CD8-positive, alpha-beta memory T cell (primary cell): ENCODE data around the gene STAP1. TPM values are rescaled to one million over a fixed set of nuclear protein-coding genes. Genes with fewer than 3 reads are reported as not detected.
"Not testable (repeated sequence)": the region's sequence is repeated elsewhere in the genome, so short reads cannot be mapped to it uniquely, and the experiment has no call there.

Experiments used
- CTCF ChIA-PET: fragments of 350-600 bp; sonication (Branson Sonifier 250); formaldehyde crosslinking; loops from one replicate; lab custom pipeline; 2021; ENCODE audit warnings: antibody characterized with exemption; lab: Charles Lee
- POLR2A ChIA-PET: fragments of 350-600 bp; sonication (Branson Sonifier 250); formaldehyde crosslinking; loops from one replicate; lab custom pipeline; 2021; ENCODE audit warnings: antibody characterized with exemption; lab: Charles Lee
- DNase-seq, 5 donors: peaks; one replicate each; pipeline versions ENCODE4 v3.0.0 to v3.0.0-alpha.2; 2020 to 2022; ENCODE audit warnings: mixed read lengths in 1 of 5
- H3K27ac ChIP-seq: one replicate; pipeline ENCODE4 v1.7.0; 2013; ENCODE audit warnings: low read depth, mild to moderate bottlenecking, low read length, moderate library complexity
- H3K27me3 ChIP-seq: 2 replicates; pipeline ENCODE4 v1.7.0; 2013; ENCODE audit warnings: low read length, mild to moderate bottlenecking; ENCODE audit not compliant: insufficient read depth, poor library complexity, severe bottlenecking
- H3K36me3 ChIP-seq: 2 replicates; pipeline ENCODE4 v1.7.0; 2013; ENCODE audit warnings: mild to moderate bottlenecking, low read length, moderate library complexity; ENCODE audit not compliant: insufficient read depth
- H3K4me1 ChIP-seq: 2 replicates; pipeline ENCODE4 v1.7.0; 2013; ENCODE audit warnings: mild to moderate bottlenecking, low read length, moderate library complexity; ENCODE audit not compliant: insufficient read depth
- H3K4me3 ChIP-seq: 2 replicates; pipeline ENCODE4 v1.7.0; 2013; ENCODE audit warnings: mild to moderate bottlenecking, low read length
- H3K9me3 ChIP-seq: 2 replicates; pipeline ENCODE4 v1.7.0; 2013; ENCODE audit warnings: mild to moderate bottlenecking, low read length
- H3K27ac Mint-ChIP-seq, 8 donors: one replicate each; pipeline ENCODE4 v1.8.0; 2020 to 2021; ENCODE audit warnings: mixed read lengths in 8 of 8, mild to moderate bottlenecking in 6 of 8, inconsistent platforms in 3 of 8, moderate library complexity in 3 of 8
- H3K27me3 Mint-ChIP-seq, 2 donors: one replicate each; pipeline ENCODE4 v1.8.0; 2020 to 2021; ENCODE audit warnings: mixed read lengths in 2 of 2, mild to moderate bottlenecking in 1 of 2, moderate library complexity in 1 of 2
- H3K36me3 Mint-ChIP-seq, 3 donors: one replicate each; pipeline ENCODE4 v1.8.0; 2020 to 2021; ENCODE audit warnings: mixed read lengths in 3 of 3, inconsistent platforms in 1 of 3, mild to moderate bottlenecking in 1 of 3
- H3K4me1 Mint-ChIP-seq, 3 donors: one replicate each; pipeline ENCODE4 v1.8.0; 2020 to 2021; ENCODE audit warnings: mixed read lengths in 3 of 3, inconsistent platforms in 1 of 3, mild to moderate bottlenecking in 1 of 3
- H3K4me3 Mint-ChIP-seq, 7 donors: one replicate each; pipeline ENCODE4 v1.8.0; 2020 to 2021; ENCODE audit warnings: mixed read lengths in 7 of 7, mild to moderate bottlenecking in 6 of 7, moderate library complexity in 4 of 7, inconsistent platforms in 2 of 7
- H3K9me3 Mint-ChIP-seq, 5 donors: one replicate each; pipeline ENCODE4 v1.8.0; 2020 to 2022; ENCODE audit warnings: mixed read lengths in 5 of 5, mild to moderate bottlenecking in 3 of 5, moderate library complexity in 2 of 5, inconsistent platforms in 1 of 5
- polyA plus RNA-seq: library from polyadenylated mRNA; unstranded; fragments of 300-500 nt; fragmentation: Illumina TruSeq; gene quantifications from one replicate; pipeline ENCODE4 v1.2.3, GENCODE V29; 2021
- total RNA-seq, 2 experiments: library from RNA; stranded (reverse); gene quantifications; one replicate each; pipeline ENCODE4 v1.2.3, GENCODE V29; 2021

Gene STAP1
- total and polyA plus RNA-seq, 3 experiments from 2014 or later, result 0.40 to 2.6 (median 1.1) TPM

- Histone ChIP-seq H3K36me3 (no peaks in the 10 kb centered on the region), H3K9me3 (no peaks in the 10 kb centered on the region), H3K27me3 (no peaks in the 10 kb centered on the region), H3K4me3 (peak overlapping the region; percentile 55), H3K4me1 (peaks cover 19% of the 10 kb centered on the region), H3K27ac (peak overlapping the region; percentile 63)
- H3K4me1 Mint-ChIP-seq, result peaks cover 29 to 55% (median 46%) of the 10 kb centered on the region in 3 donors
- H3K27ac Mint-ChIP-seq, result peak overlapping the region in 6 of 8 donors; percentile 99 to 100 (median 100)
- ChIA-PET POLR2A (interaction anchor here (2.4 kb wide), 1 partner anchor 155 kb away, joined by 15 read pairs; the partner anchor contains the start of gene UBA6), CTCF (no interaction called here)
- peaks cover 0 to 5% of the 10 kb centered on the region in 2 donors for H3K27me3 Mint-ChIP-seq
- peaks cover 0 to 40% (median 2%) of the 10 kb centered on the region in 3 donors for H3K36me3 Mint-ChIP-seq
- no peak for DNase-seq
- H3K4me3 Mint-ChIP-seq, result peak overlapping the region; percentile 91 to 98 (median 96)
- no peaks in the 10 kb centered on the region for H3K9me3 Mint-ChIP-seq
These were observed 12.5 kb upstream of the STAP1 start for GRCh38 chr4:67546004-67546356.

GRCh38 chr4:67546971-67547370 lies 11.6 kb upstream of the STAP1 start:
- Histone ChIP-seq H3K27ac (no peak overlapping the region), H3K36me3 (no peaks in the 10 kb centered on the region), H3K4me1 (peaks cover 19% of the 10 kb centered on the region), H3K4me3 (no peak overlapping the region), H3K27me3 (no peaks in the 10 kb centered on the region), H3K9me3 (no peaks in the 10 kb centered on the region)
- H3K9me3 Mint-ChIP-seq, result no peaks in the 10 kb centered on the region
- ChIA-PET POLR2A (no interaction called here), CTCF (no interaction called here)
- H3K4me1 Mint-ChIP-seq, result peaks cover 23 to 46% (median 38%) of the 10 kb centered on the region in 3 donors
- H3K4me3 Mint-ChIP-seq, result peak overlapping the region in 4 of 7 donors; percentile 19 to 72 (median 43)
- H3K27me3 Mint-ChIP-seq, result peaks cover 0 to 5% of the 10 kb centered on the region in 2 donors
- no peak for DNase-seq
- peak overlapping the region in 1 of 8 donors; percentile 57 for H3K27ac Mint-ChIP-seq
- peaks cover 0 to 32% (median 2%) of the 10 kb centered on the region in 3 donors for H3K36me3 Mint-ChIP-seq

- DNase-seq, result peak in 2 of 5 donors; percentile 24 to 29
- H3K36me3 Mint-ChIP-seq, result peaks cover 0 to 12% (median 0%) of the 10 kb centered on the region in 3 donors
- POLR2A ChIA-PET, result no interaction called here
These were observed 9.4 kb upstream of the STAP1 start for GRCh38 chr4:67549123-67549522.

GRCh38 chr4:67550451-67550850 lies 8.1 kb upstream of the STAP1 start:
- Mint-ChIP-seq H3K4me3 (no peak overlapping the region), H3K27ac (no peak overlapping the region), H3K9me3 (no peaks in the 10 kb centered on the region), H3K27me3 (peaks cover 2 to 5% of the 10 kb centered on the region in 2 donors), H3K36me3 (peaks cover 0 to 2% (median 0%) of the 10 kb centered on the region in 3 donors), H3K4me1 (peaks cover under 1 to 15% (median 6%) of the 10 kb centered on the region in 3 donors)
- Histone ChIP-seq H3K4me1 (no peaks in the 10 kb centered on the region), H3K36me3 (no peaks in the 10 kb centered on the region), H3K27me3 (no peaks in the 10 kb centered on the region), H3K4me3 (no peak overlapping the region), H3K9me3 (no peaks in the 10 kb centered on the region), H3K27ac (no peak overlapping the region)
- no peak for DNase-seq
- POLR2A ChIA-PET, result no interaction called here
- CTCF ChIA-PET, result interaction anchor here (0.7 to 1.4 kb wide), 2 partner anchors 196 to 826 kb away, joined by 3 to 5 read pairs; no protein-coding TSS in a partner anchor

More at GRCh38 chr4:67549123-67549522, 9.4 kb upstream of the STAP1 start:
- no peak overlapping the region for H3K27ac Mint-ChIP-seq
- H3K4me3 ChIP-seq, result no peak overlapping the region
- peaks cover 5 to 24% (median 16%) of the 10 kb centered on the region in 3 donors for H3K4me1 Mint-ChIP-seq
- no peaks in the 10 kb centered on the region for H3K9me3 ChIP-seq
- H3K27ac ChIP-seq, result no peak overlapping the region
- peaks cover 0 to 5% of the 10 kb centered on the region in 2 donors for H3K27me3 Mint-ChIP-seq
- no peaks in the 10 kb centered on the region for H3K9me3 Mint-ChIP-seq
- H3K27me3 ChIP-seq, result no peaks in the 10 kb centered on the region
- peaks cover under 1% of the 10 kb centered on the region for H3K4me1 ChIP-seq
- no peaks in the 10 kb centered on the region for H3K36me3 ChIP-seq
- peak overlapping the region in 1 of 7 donors; percentile 37 for H3K4me3 Mint-ChIP-seq
- CTCF ChIA-PET, result interaction anchor here (1.1 to 1.4 kb wide), 2 partner anchors 362 to 827 kb away, joined by 3 to 5 read pairs; no protein-coding TSS in a partner anchor

- no peaks in the 10 kb centered on the region for H3K9me3 ChIP-seq
- H3K4me3 ChIP-seq, result no peak overlapping the region
- Mint-ChIP-seq H3K36me3 (no peaks in the 10 kb centered on the region), H3K4me3 (no peak overlapping the region), H3K27ac (no peak overlapping the region), H3K9me3 (no peaks in the 10 kb centered on the region), H3K27me3 (peaks cover 2 to 5% of the 10 kb centered on the region in 2 donors), H3K4me1 (peaks cover 0 to 14% (median 4%) of the 10 kb centered on the region in 3 donors)
- H3K27me3 ChIP-seq, result no peaks in the 10 kb centered on the region
- DNase-seq, result no peak
- ChIA-PET CTCF (interaction anchor here (0.7 kb wide), 1 partner anchor 196 kb away, joined by 3 read pairs; no protein-coding TSS in a partner anchor), POLR2A (no interaction called here)
- no peak overlapping the region for H3K27ac ChIP-seq
- no peaks in the 10 kb centered on the region for H3K4me1 ChIP-seq
- H3K36me3 ChIP-seq, result no peaks in the 10 kb centered on the region
These were observed 7.7 kb upstream of the STAP1 start for GRCh38 chr4:67550857-67551256.

GRCh38 chr4:67552146-67552792 lies 6.3 kb upstream of the STAP1 start:
- H3K36me3 Mint-ChIP-seq, H3K4me3 ChIP-seq, H3K4me1 Mint-ChIP-seq, H3K9me3 ChIP-seq, H3K9me3 Mint-ChIP-seq, H3K4me3 Mint-ChIP-seq, H3K27ac Mint-ChIP-seq, H3K27ac ChIP-seq, H3K27me3 ChIP-seq, H3K36me3 ChIP-seq, DNase-seq, H3K4me1 ChIP-seq, H3K27me3 Mint-ChIP-seq: not testable (repeated sequence)
- ChIA-PET CTCF (interaction anchor here (1.4 kb wide), 1 partner anchor 8 kb away, joined by 3 read pairs; no protein-coding TSS in a partner anchor), POLR2A (interaction anchor here (0.6 kb wide), 1 partner anchor 10 kb away, joined by 3 read pairs; no protein-coding TSS in a partner anchor)

GRCh38 chr4:67554096-67554495 lies 4.4 kb upstream of the STAP1 start:
- Mint-ChIP-seq H3K27ac (no peak overlapping the region), H3K36me3 (no peaks in the 10 kb centered on the region), H3K9me3 (no peaks in the 10 kb centered on the region), H3K4me3 (peak overlapping the region in 1 of 7 donors; percentile 15), H3K4me1 (peaks cover 8 to 13% (median 13%) of the 10 kb centered on the region in 3 donors), H3K27me3 (peaks cover 2 to 5% of the 10 kb centered on the region in 2 donors)
- peaks cover 8% of the 10 kb centered on the region for H3K4me1 ChIP-seq
- ChIA-PET POLR2A (no interaction called here), CTCF (no interaction called here)
- DNase-seq, result no peak
- no peaks in the 10 kb centered on the region for H3K9me3 ChIP-seq
- no peak overlapping the region for H3K27ac ChIP-seq
- H3K4me3 ChIP-seq, result no peak overlapping the region
- H3K27me3 ChIP-seq, result no peaks in the 10 kb centered on the region
- H3K36me3 ChIP-seq, result no peaks in the 10 kb centered on the region

- Mint-ChIP-seq H3K36me3 (no peaks in the 10 kb centered on the region), H3K27me3 (peaks cover 2 to 5% of the 10 kb centered on the region in 2 donors), H3K4me1 (peaks cover 12 to 22% (median 12%) of the 10 kb centered on the region in 3 donors), H3K27ac (peak overlapping the region in 1 of 8 donors; percentile 7), H3K4me3 (no peak overlapping the region), H3K9me3 (no peaks in the 10 kb centered on the region)
- H3K9me3 ChIP-seq, result no peaks in the 10 kb centered on the region
- CTCF ChIA-PET, result no interaction called here
- H3K27ac ChIP-seq, result no peak overlapping the region
- no peak for DNase-seq
- no peaks in the 10 kb centered on the region for H3K27me3 ChIP-seq
- H3K4me3 ChIP-seq, result no peak overlapping the region
- POLR2A ChIA-PET, result no interaction called here
- H3K4me1 ChIP-seq, result peaks cover 8% of the 10 kb centered on the region
- no peaks in the 10 kb centered on the region for H3K36me3 ChIP-seq
These were observed 3.1 kb upstream of the STAP1 start for GRCh38 chr4:67555447-67555846.
